GM12878 (cell line): Measurements from ENCODE around the gene BMP15. TPM values are rescaled to one million over a fixed set of nuclear protein-coding genes. Genes with fewer than 3 reads are reported as not detected.

Experiments used
- ATAC-seq: fragments of 200-7000 bp; cut with Tn5 transposase; 3 replicates; pipeline ENCODE4 v1.9.1; 2020; ENCODE audit warnings: mild to moderate bottlenecking, moderate library complexity
- BruUV-seq: library from RNA; stranded (reverse); fragments of 400-500 nt; replicated peaks from 2 replicates; lab custom pipeline; 2021; lab: Mats Ljungman, UMichigan
- CTCF ChIA-PET: fragments of 300-600 bp; sonication (Branson Sonifier 250); formaldehyde crosslinking; extraction: SDS; loops from one replicate; lab custom pipeline; 2021; ENCODE audit warnings: inconsistent platforms; lab: Yijun Ruan, JAX
- POLR2A ChIA-PET: fragments of 350-600 bp; formaldehyde crosslinking; extraction: SDS; loops from one replicate; lab custom pipeline; 2021; ENCODE audit warnings: inconsistent platforms; lab: Charles Lee
- RAD21 ChIA-PET: fragments of 300-600 bp; sonication (Branson Sonifier 250); formaldehyde crosslinking; loops from one replicate; lab custom pipeline; 2023; ENCODE audit warnings: antibody characterized with exemption; ENCODE audit not compliant: unreplicated experiment; lab: Charles Lee
- SMC1A ChIA-PET: fragments of 300-600 bp; sonication (Branson Sonifier 250); formaldehyde crosslinking; loops from one replicate; lab custom pipeline; 2023; ENCODE audit not compliant: unreplicated experiment, uncharacterized antibody; lab: Charles Lee
- DNase-seq: peaks from one replicate; pipeline ENCODE4 v3.0.0-alpha.2; 2011; ENCODE audit warnings: low read depth, low spot score
- FAIRE-seq: peaks from 3 replicates; lab custom pipeline; 2011; peaks lifted over from hg19 to GRCh38; lab: Jason Lieb, UNC
- H2AFZ ChIP-seq: 2 replicates; pipeline ENCODE4 v1.6.0; 2011; ENCODE audit warnings: low read depth, low read length, control low read depth; ENCODE audit not compliant: control insufficient read depth
- H3K27ac ChIP-seq: 2 replicates; pipeline ENCODE4 v1.5.1; 2011; ENCODE audit warnings: control low read depth; ENCODE audit not compliant: control insufficient read depth, insufficient read depth
- H3K27me3 ChIP-seq, 2 experiments: replicated peaks in 1 of 2; 2 replicates each; pipeline versions ENCODE4 v1.6.0 to v1.6.1; 2011; ENCODE audit warnings: low read length in 1 of 2; ENCODE audit not compliant: control insufficient read depth in 2 of 2, insufficient read depth in 2 of 2
- H3K36me3 ChIP-seq, 2 experiments: 2 replicates each; pipeline ENCODE4 v1.5.1; 2011; ENCODE audit warnings: low read length in 1 of 2; ENCODE audit not compliant: control insufficient read depth in 2 of 2, insufficient read depth in 2 of 2
- H3K4me1 ChIP-seq: 2 replicates; pipeline ENCODE4 v1.6.1; 2011; ENCODE audit warnings: mild to moderate bottlenecking, low read length, moderate library complexity, mixed read lengths; ENCODE audit not compliant: control insufficient read depth, insufficient read depth
- H3K4me2 ChIP-seq: 2 replicates; pipeline ENCODE4 v1.6.0; 2011; ENCODE audit warnings: control low read depth; ENCODE audit not compliant: control insufficient read depth, insufficient read depth
- H3K4me3 ChIP-seq: fragments of 200-600 bp; sonication (generic); 2 replicates; pipeline ENCODE4 v1.5.1; 2016
- H3K79me2 ChIP-seq: 2 replicates; pipeline ENCODE4 v1.6.0; 2011; ENCODE audit warnings: low read length; ENCODE audit not compliant: control insufficient read depth, insufficient read depth
- H3K9ac ChIP-seq: 2 replicates; pipeline ENCODE4 v1.8.0; 2011; ENCODE audit warnings: low read length, control low read depth, mixed read lengths; ENCODE audit not compliant: control insufficient read depth, insufficient read depth
- H3K9me3 ChIP-seq: replicated peaks from 3 replicates; pipeline ENCODE4 v1.5.1; 2011; ENCODE audit warnings: mild to moderate bottlenecking, low read length; ENCODE audit not compliant: control insufficient read depth, insufficient read depth
- H4K20me1 ChIP-seq: 2 replicates; pipeline ENCODE4 v1.6.0; 2011; ENCODE audit not compliant: control insufficient read depth, insufficient read depth
- CHD4 ChIP-seq: fragments of 200-600 bp; sonication (generic); IDR thresholded peaks from 2 replicates; pipeline ENCODE4 v1.6.1; 2016; ENCODE audit warnings: mild to moderate bottlenecking
- EED ChIP-seq: sonication (generic); IDR thresholded peaks from 2 replicates; pipeline ENCODE4 v1.6.1; 2016; ENCODE audit warnings: antibody characterized with exemption, low read depth
- HDAC2 ChIP-seq: fragments of 200-600 bp; sonication (generic); IDR thresholded peaks from 2 replicates; pipeline ENCODE4 v1.6.1; 2017
- LARP7 ChIP-seq: fragments of 450-650 bp; IDR thresholded peaks from 2 replicates; pipeline ENCODE4 v1.6.1; 2017; ENCODE audit warnings: mild to moderate bottlenecking
- NR2C2 ChIP-seq: IDR thresholded peaks from 2 replicates; pipeline ENCODE4 v1.6.1; 2011; ENCODE audit warnings: borderline replicate concordance, low read depth; ENCODE audit not compliant: control insufficient read depth, insufficient read length
- NRF1 ChIP-seq: conservative IDR thresholded peaks from 2 replicates; pipeline ENCODE4 v1.6.1; 2011; ENCODE audit warnings: mild to moderate bottlenecking, low read depth, low read length, improper control_type of control experiment
- RB1 ChIP-seq: fragments of 450-650 bp; formaldehyde crosslinking; IDR thresholded peaks from 2 replicates; pipeline ENCODE4 v1.6.1; 2017; ENCODE audit warnings: mild to moderate bottlenecking, borderline replicate concordance
- SMARCA5 ChIP-seq: fragments of 450-650 bp; IDR thresholded peaks from 2 replicates; pipeline ENCODE4 v1.6.1; 2017; ENCODE audit warnings: mild to moderate bottlenecking
- SUZ12 ChIP-seq: fragments of 200-600 bp; sonication (generic); IDR thresholded peaks from one replicate; pipeline ENCODE4 v1.6.1; 2018; ENCODE audit warnings: antibody characterized with exemption, mild to moderate bottlenecking; ENCODE audit not compliant: unreplicated experiment
- TBL1XR1 ChIP-seq: IDR thresholded peaks from 2 replicates; pipeline ENCODE4 v1.6.1; 2012; ENCODE audit warnings: low read depth, low read length, improper control_type of control experiment
- YY1 ChIP-seq: IDR thresholded peaks from 2 replicates; pipeline ENCODE4 v1.6.1; 2011; ENCODE audit warnings: low read depth, mild to moderate bottlenecking, low read length
- WGBS: methylation state at CpG from one replicate; pipeline ENCODE4 v1.1.6; 2016; ENCODE audit warnings: low lambda C conversion rate; ENCODE audit not compliant: insufficient replicate concordance, insufficient coverage; ENCODE audit errors: missing lambda C conversion rate; 5-methylcytosine and 5-hydroxymethylcytosine counted together
- in situ Hi-C: fragments of 300-500 bp; cut with MboI; formaldehyde crosslinking; loops from 9 replicates; pipeline ENCODE4 v1.14.3; 2018; ENCODE audit warnings: mixed read lengths
- intact Hi-C: fragments of 100-400 bp; cut with micrococcal nuclease; formaldehyde crosslinking; loops from one replicate; pipeline ENCODE4 v1.14.2; 2022; ENCODE audit not compliant: unreplicated experiment
- polyA plus RNA-seq, 11 experiments: library from polyadenylated mRNA; depleted of rRNA in 4 of 11; unstranded in 6 of 11; stranded (reverse) in 5 of 11; fragments of >200 nt; fragmentation: Nextera tagmentation in 4 of 11; fragmentation: Illumina TruSeq in 1 of 11; extraction: Ambion mirVana in 4 of 11; extraction: Trizol in 1 of 11; gene quantifications; 1 replicate in 1 of 11; 2 replicates in 10 of 11; pipeline versions ENCODE4 v1.2.1 to v1.2.3, GENCODE V29; 2011 to 2016; ENCODE audit warnings: inconsistent platforms in 2 of 11, missing spikeins in 2 of 11, low read depth in 1 of 11
- total RNA-seq, 4 experiments: library from RNA; depleted of rRNA in 3 of 4; stranded (reverse); fragments of >200 nt in 3 of 4; fragmentation: Illumina TruSeq in 1 of 4; extraction: Trizol in 1 of 4; gene quantifications; 2 replicates each; pipeline versions ENCODE4 v1.2.1 to v1.2.3, GENCODE V29; 2013 to 2021
- TF ChIP-seq, protein P1 (sequence below), 3 experiments: IDR thresholded peaks in 2 of 3; conservative IDR thresholded peaks in 1 of 3; 2 replicates each; pipeline ENCODE4 v1.5.1; 2011; ENCODE audit warnings: low read depth in 3 of 3, low read length in 3 of 3, mild to moderate bottlenecking in 3 of 3, control low read depth in 2 of 3, moderate library complexity in 2 of 3, inconsistent platforms in 1 of 3, mixed read lengths in 1 of 3; ENCODE audit not compliant: control insufficient read depth in 2 of 3, insufficient read depth in 1 of 3; ENCODE audit errors: extremely low read depth in 1 of 3
- TF ChIP-seq, protein P2 (sequence below): fragments of 450-650 bp; conservative IDR thresholded peaks from 2 replicates; pipeline ENCODE4 v1.6.1; 2017; ENCODE audit warnings: mild to moderate bottlenecking, moderate library complexity
- TF ChIP-seq, protein P3 (sequence below): fragments of 450-650 bp; formaldehyde crosslinking; IDR thresholded peaks from 2 replicates; pipeline ENCODE4 v1.5.0; 2022; ENCODE audit warnings: mild to moderate bottlenecking, missing genetic modification characterization

Gene BMP15
- total and polyA plus RNA-seq, 10 of the 15 experiments (the other 5 are each of a cell fraction or from before 2014, with no cell fraction given) = not detected

DNA sequence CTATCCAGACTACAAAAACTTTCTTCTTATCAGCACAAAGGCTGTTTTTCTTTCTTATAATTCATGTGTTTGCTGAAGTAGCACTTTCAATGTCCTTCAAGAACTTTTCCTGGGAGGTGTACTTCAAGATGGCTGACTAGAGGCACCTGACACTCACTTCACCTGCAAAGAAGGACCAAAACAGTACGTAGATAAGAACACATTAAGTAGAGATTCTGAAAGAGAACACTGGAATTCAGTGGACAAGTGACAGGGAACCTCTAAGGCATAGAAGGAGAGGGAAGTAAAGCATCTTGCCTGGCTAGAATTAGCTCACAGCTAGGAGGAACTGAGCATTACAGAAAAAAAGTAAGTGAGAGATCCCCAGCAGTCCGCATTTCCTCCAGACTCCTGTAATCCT lies 21.7 kb upstream of the BMP15 start:
- DNase-seq = no peak
- H2AFZ ChIP-seq = no peak overlapping the region
- no peak overlapping the region for H3K27ac ChIP-seq
- H3K9ac ChIP-seq = no peak overlapping the region
- no peaks in the 10 kb centered on the region for H3K27me3 ChIP-seq
- no peak overlapping the region for H3K4me2 ChIP-seq
- in situ Hi-C loops (no loop called here), intact Hi-C loops (no loop called here)
- H4K20me1 ChIP-seq = no peaks in the 10 kb centered on the region
- no peaks in the 10 kb centered on the region for H3K4me1 ChIP-seq
- 17% methylated on average over 2 of the region's 2 CpGs for WGBS
- no peak overlapping the region for H3K4me3 ChIP-seq
- H3K79me2 ChIP-seq = no peaks in the 10 kb centered on the region
- H3K9me3 ChIP-seq = no peaks in the 10 kb centered on the region; the same call in 2 of the 3 replicates
- no peak for ATAC-seq
- SMC1A ChIA-PET = no interaction called here
- CTCF ChIA-PET = no interaction called here
- POLR2A ChIA-PET = no interaction called here
- FAIRE-seq = no peak
- H3K36me3 ChIP-seq = no peaks in the 10 kb centered on the region
- no TSS peak for BruUV-seq
- RAD21 ChIA-PET = no interaction called here
- no peak for TF ChIP-seq TBL1XR1
- TF ChIP-seq RB1 = no peak
- TF ChIP-seq CHD4 = no peak
- TF ChIP-seq, protein P1, sequence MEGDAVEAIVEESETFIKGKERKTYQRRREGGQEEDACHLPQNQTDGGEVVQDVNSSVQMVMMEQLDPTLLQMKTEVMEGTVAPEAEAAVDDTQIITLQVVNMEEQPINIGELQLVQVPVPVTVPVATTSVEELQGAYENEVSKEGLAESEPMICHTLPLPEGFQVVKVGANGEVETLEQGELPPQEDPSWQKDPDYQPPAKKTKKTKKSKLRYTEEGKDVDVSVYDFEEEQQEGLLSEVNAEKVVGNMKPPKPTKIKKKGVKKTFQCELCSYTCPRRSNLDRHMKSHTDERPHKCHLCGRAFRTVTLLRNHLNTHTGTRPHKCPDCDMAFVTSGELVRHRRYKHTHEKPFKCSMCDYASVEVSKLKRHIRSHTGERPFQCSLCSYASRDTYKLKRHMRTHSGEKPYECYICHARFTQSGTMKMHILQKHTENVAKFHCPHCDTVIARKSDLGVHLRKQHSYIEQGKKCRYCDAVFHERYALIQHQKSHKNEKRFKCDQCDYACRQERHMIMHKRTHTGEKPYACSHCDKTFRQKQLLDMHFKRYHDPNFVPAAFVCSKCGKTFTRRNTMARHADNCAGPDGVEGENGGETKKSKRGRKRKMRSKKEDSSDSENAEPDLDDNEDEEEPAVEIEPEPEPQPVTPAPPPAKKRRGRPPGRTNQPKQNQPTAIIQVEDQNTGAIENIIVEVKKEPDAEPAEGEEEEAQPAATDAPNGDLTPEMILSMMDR (IDR thresholded peaks at IDR 0.05 in 2 of 3, conservative IDR thresholded peaks at IDR 0.05 in 1 of 3; ENCODE audit: control insufficient read depth in 2 of 3, extremely low read depth in 1 of 3, insufficient read depth in 1 of 3, low read depth in 3 of 3, low read length in 3 of 3) = no peak
- TF ChIP-seq YY1 = no peak
- no peak for TF ChIP-seq HDAC2
- TF ChIP-seq SUZ12 = no peak
- no peak for TF ChIP-seq LARP7
- TF ChIP-seq, protein P2, sequence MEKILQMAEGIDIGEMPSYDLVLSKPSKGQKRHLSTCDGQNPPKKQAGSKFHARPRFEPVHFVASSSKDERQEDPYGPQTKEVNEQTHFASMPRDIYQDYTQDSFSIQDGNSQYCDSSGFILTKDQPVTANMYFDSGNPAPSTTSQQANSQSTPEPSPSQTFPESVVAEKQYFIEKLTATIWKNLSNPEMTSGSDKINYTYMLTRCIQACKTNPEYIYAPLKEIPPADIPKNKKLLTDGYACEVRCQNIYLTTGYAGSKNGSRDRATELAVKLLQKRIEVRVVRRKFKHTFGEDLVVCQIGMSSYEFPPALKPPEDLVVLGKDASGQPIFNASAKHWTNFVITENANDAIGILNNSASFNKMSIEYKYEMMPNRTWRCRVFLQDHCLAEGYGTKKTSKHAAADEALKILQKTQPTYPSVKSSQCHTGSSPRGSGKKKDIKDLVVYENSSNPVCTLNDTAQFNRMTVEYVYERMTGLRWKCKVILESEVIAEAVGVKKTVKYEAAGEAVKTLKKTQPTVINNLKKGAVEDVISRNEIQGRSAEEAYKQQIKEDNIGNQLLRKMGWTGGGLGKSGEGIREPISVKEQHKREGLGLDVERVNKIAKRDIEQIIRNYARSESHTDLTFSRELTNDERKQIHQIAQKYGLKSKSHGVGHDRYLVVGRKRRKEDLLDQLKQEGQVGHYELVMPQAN = no peak
- TF ChIP-seq NR2C2 = no peak
- no peak for TF ChIP-seq NRF1
- TF ChIP-seq, protein P3, sequence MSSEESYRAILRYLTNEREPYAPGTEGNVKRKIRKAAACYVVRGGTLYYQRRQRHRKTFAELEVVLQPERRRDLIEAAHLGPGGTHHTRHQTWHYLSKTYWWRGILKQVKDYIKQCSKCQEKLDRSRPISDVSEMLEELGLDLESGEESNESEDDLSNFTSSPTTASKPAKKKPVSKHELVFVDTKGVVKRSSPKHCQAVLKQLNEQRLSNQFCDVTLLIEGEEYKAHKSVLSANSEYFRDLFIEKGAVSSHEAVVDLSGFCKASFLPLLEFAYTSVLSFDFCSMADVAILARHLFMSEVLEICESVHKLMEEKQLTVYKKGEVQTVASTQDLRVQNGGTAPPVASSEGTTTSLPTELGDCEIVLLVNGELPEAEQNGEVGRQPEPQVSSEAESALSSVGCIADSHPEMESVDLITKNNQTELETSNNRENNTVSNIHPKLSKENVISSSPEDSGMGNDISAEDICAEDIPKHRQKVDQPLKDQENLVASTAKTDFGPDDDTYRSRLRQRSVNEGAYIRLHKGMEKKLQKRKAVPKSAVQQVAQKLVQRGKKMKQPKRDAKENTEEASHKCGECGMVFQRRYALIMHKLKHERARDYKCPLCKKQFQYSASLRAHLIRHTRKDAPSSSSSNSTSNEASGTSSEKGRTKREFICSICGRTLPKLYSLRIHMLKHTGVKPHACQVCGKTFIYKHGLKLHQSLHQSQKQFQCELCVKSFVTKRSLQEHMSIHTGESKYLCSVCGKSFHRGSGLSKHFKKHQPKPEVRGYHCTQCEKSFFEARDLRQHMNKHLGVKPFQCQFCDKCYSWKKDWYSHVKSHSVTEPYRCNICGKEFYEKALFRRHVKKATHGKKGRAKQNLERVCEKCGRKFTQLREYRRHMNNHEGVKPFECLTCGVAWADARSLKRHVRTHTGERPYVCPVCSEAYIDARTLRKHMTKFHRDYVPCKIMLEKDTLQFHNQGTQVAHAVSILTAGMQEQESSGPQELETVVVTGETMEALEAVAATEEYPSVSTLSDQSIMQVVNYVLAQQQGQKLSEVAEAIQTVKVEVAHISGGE (CRISPR knock-in tag) = no peak
- no peak for TF ChIP-seq EED
- no peak for TF ChIP-seq SMARCA5
